ENCODE results near the gene PGAM2. TPM values are rescaled to one million over a fixed set of nuclear protein-coding genes. Genes with fewer than 3 reads are reported as not detected.

Gene PGAM2
- polyA plus RNA-seq, 2 of the 4 experiments (the other 2 are of a cell fraction): not detected

GRCh38 chr7:44083796-44084195, 18.4 kb upstream of the PGAM2 start:
- 93% methylated on average over 3 of the region's 3 CpGs for WGBS (ENCODE audit: missing lambda C conversion rate)
- TF ChIP-seq CTCF (IDR thresholded peaks at IDR 0.05) (no peak), REST (IDR thresholded peaks at IDR 0.05) (no peak), HMGXB4 (CRISPR knock-in tag; IDR thresholded peaks at IDR 0.05; ENCODE audit: borderline replicate concordance) (no peak), SMC3 (IDR thresholded peaks at IDR 0.05) (no peak), RCOR1 (IDR thresholded peaks at IDR 0.05; ENCODE audit: low read depth, low read length) (no peak), RNF2 (IDR thresholded peaks at IDR 0.05; ENCODE audit: borderline replicate concordance, low read depth) (no peak), JUN (IDR thresholded peaks at IDR 0.05) (no peak), NFE2L2 (conservative IDR thresholded peaks at IDR 0.05; ENCODE audit: low read length) (no peak), JUNB (IDR thresholded peaks at IDR 0.05) (no peak)
- FAIRE-seq: no peak
- POLR2A ChIA-PET: no interaction called here
- DNase-seq (ENCODE audit: low read depth in 1 of 2, low spot score in 1 of 2): no peak
- no peaks in the 10 kb centered on the region for H3K9me3 ChIP-seq
- H3K27ac ChIP-seq: no peak overlapping the region
- H3K4me2 ChIP-seq: no peak overlapping the region
- CTCF ChIA-PET: no interaction called here
- ATAC-seq: no peak
- H3K4me3 ChIP-seq: no peak overlapping the region
- H3K4me1 ChIP-seq: peaks cover 8% of the 10 kb centered on the region; the same call in 2 of the 3 replicates

- CTCF ChIA-PET: no interaction called here
- no peaks in the 10 kb centered on the region for H3K9me3 ChIP-seq
- peak overlapping the region; percentile 51 for H3K4me3 ChIP-seq
- DNase-seq (ENCODE audit: low read depth in 1 of 2, low spot score in 1 of 2) (peak; percentile 97 to 98), ATAC-seq (peak; percentile 94 to 98), FAIRE-seq (no peak)
- POLR2A ChIA-PET: no interaction called here
- WGBS (ENCODE audit: missing lambda C conversion rate): 2% methylated on average over 41 of the region's 54 CpGs
- peak overlapping the region; percentile 72 for H3K4me2 ChIP-seq
- H3K4me1 ChIP-seq: peaks cover 5% of the 10 kb centered on the region; the same call in 2 of the 3 replicates
- TF ChIP-seq SMC3 (IDR thresholded peaks at IDR 0.05) (no peak; the same call in 2 of the 3 replicates), ATOH8 (CRISPR knock-in tag; IDR thresholded peaks at IDR 0.05; ENCODE audit: low read depth) (0 out of 2 replicates have a peak, but pooled peaks have one; percentile 29), JUN (IDR thresholded peaks at IDR 0.05) (0 out of 5 replicates have a peak, but pooled peaks of 1 of the 2 experiments have one; percentile 24), BCL3 (IDR thresholded peaks at IDR 0.05) (0 out of 3 replicates have a peak, but pooled peaks have one; percentile 2), ZSCAN20 (CRISPR knock-in tag; IDR thresholded peaks at IDR 0.05) (0 out of 2 replicates have a peak, but pooled peaks have one; percentile 42), POLR2A (IDR thresholded peaks at IDR 0.05; ENCODE audit: low read length) (peak; percentile 82), MAX (IDR thresholded peaks at IDR 0.05) (peak; percentile 55; the same call in 1 of the 2 replicates), E2F6 (IDR thresholded peaks at IDR 0.05; ENCODE audit: borderline replicate concordance, low read depth) (peak; percentile 69; the same call in 1 of the 2 replicates), KDM5A (IDR thresholded peaks at IDR 0.05) (no peak), PHF8 (IDR thresholded peaks at IDR 0.05; ENCODE audit: borderline replicate concordance, low read depth) (peak; percentile 88), CHD4 (IDR thresholded peaks at IDR 0.05; ENCODE audit: borderline replicate concordance) (no peak), EHF (CRISPR knock-in tag; IDR thresholded peaks at IDR 0.05) (0 out of 2 replicates have a peak, but pooled peaks have one; percentile 24)
- H3K27ac ChIP-seq: peak overlapping the region; percentile 71 to 94
Measured at GRCh38 chr7:44082541-44083207, 17.3 kb upstream of the PGAM2 start.
